WTC11 (cell line): ENCODE measurements around the gene TMEM198. TPM values are rescaled to one million over a fixed set of nuclear protein-coding genes. Genes with fewer than 3 reads are reported as not detected.

Experiments
- ATAC-seq: fragments of 200-7000 bp; cut with Tn5 transposase; 2 replicates; pipeline ENCODE4 v1.10.0; 2021; ENCODE audit warnings: mild to moderate bottlenecking, moderate library complexity
- CTCF ChIA-PET: fragments of 300-600 bp; sonication (Branson Sonifier 250); formaldehyde crosslinking; loops from one replicate; lab custom pipeline; 2021; ENCODE audit warnings: antibody characterized with exemption; lab: Charles Lee
- POLR2A ChIA-PET: fragments of 350-600 bp; sonication (Branson Sonifier 250); formaldehyde crosslinking; loops from one replicate; lab custom pipeline; 2021; ENCODE audit warnings: antibody characterized with exemption; lab: Charles Lee
- DNase-seq: peaks from one replicate; pipeline ENCODE4 v3.0.0; 2021; ENCODE audit warnings: low spot score
- H3K27ac Mint-ChIP-seq: 2 replicates; pipeline ENCODE4 v1.8.0; 2021; ENCODE audit warnings: mixed read lengths
- H3K27me3 Mint-ChIP-seq: 2 replicates; pipeline ENCODE4 v1.8.0; 2021; ENCODE audit warnings: low read depth, mild to moderate bottlenecking, moderate library complexity, mixed read lengths
- H3K36me3 Mint-ChIP-seq: 2 replicates; pipeline ENCODE4 v1.8.0; 2021; ENCODE audit warnings: mixed read lengths
- H3K4me1 Mint-ChIP-seq: 2 replicates; pipeline ENCODE4 v1.8.0; 2022; ENCODE audit warnings: mixed read lengths
- H3K4me3 Mint-ChIP-seq: 2 replicates; pipeline ENCODE4 v1.8.0; 2021; ENCODE audit warnings: mild to moderate bottlenecking, moderate library complexity, mixed read lengths
- H3K9me3 Mint-ChIP-seq: 2 replicates; pipeline ENCODE4 v1.8.0; 2021; ENCODE audit warnings: mixed read lengths
- ATF1 ChIP-seq: sonication (generic); formaldehyde crosslinking; IDR thresholded peaks from 2 replicates; pipeline ENCODE4 v1.8.1; 2023; ENCODE audit warnings: mild to moderate bottlenecking, moderate library complexity, missing genetic modification reagents
- EMX1 ChIP-seq: fragments of 250-450 bp; sonication (Bioruptor Pico); IDR thresholded peaks from 2 replicates; pipeline ENCODE4 v1.8.0; 2021; ENCODE audit warnings: mild to moderate bottlenecking
- ESRRA ChIP-seq: sonication (generic); formaldehyde crosslinking; IDR thresholded peaks from 2 replicates; pipeline ENCODE4 v1.8.1; 2022; ENCODE audit warnings: mild to moderate bottlenecking, missing genetic modification reagents, borderline replicate concordance
- ETV6 ChIP-seq: sonication (generic); formaldehyde crosslinking; IDR thresholded peaks from 2 replicates; pipeline ENCODE4 v1.8.1; 2022; ENCODE audit warnings: mild to moderate bottlenecking, missing genetic modification reagents
- FOXJ3 ChIP-seq: sonication (generic); formaldehyde crosslinking; IDR thresholded peaks from 2 replicates; pipeline ENCODE4 v1.9.0; 2021; ENCODE audit warnings: missing genetic modification reagents, mild to moderate bottlenecking, borderline replicate concordance
- FOXP1 ChIP-seq: sonication (generic); formaldehyde crosslinking; IDR thresholded peaks from 2 replicates; pipeline ENCODE4 v1.8.0; 2022; ENCODE audit warnings: missing genetic modification reagents, mild to moderate bottlenecking, moderate library complexity, borderline replicate concordance
- GRHL2 ChIP-seq: fragments of 250-450 bp; sonication (Bioruptor Pico); IDR thresholded peaks from 2 replicates; pipeline ENCODE4 v1.8.0; 2022; ENCODE audit warnings: mild to moderate bottlenecking, moderate library complexity; ENCODE audit not compliant: insufficient replicate concordance, severe bottlenecking
- JUN ChIP-seq: sonication (generic); formaldehyde crosslinking; IDR thresholded peaks from 2 replicates; pipeline ENCODE4 v1.8.0; 2023; ENCODE audit warnings: mild to moderate bottlenecking, missing genetic modification reagents
- MXD4 ChIP-seq: fragments of 250-450 bp; sonication (Bioruptor Pico); IDR thresholded peaks from 2 replicates; pipeline ENCODE4 v1.8.0; 2021; ENCODE audit warnings: mild to moderate bottlenecking, moderate library complexity, borderline replicate concordance
- MYBL2 ChIP-seq: sonication (generic); formaldehyde crosslinking; IDR thresholded peaks from 2 replicates; pipeline ENCODE4 v1.8.1; 2023; ENCODE audit warnings: mild to moderate bottlenecking, moderate library complexity, missing genetic modification reagents
- NR1H2 ChIP-seq: sonication (generic); formaldehyde crosslinking; IDR thresholded peaks from 2 replicates; pipeline ENCODE4 v1.9.0; 2021; ENCODE audit warnings: mild to moderate bottlenecking, moderate library complexity, missing genetic modification reagents
- OVOL2 ChIP-seq: fragments of 250-450 bp; sonication (Bioruptor Pico); IDR thresholded peaks from 2 replicates; pipeline ENCODE4 v1.9.0; 2021; ENCODE audit warnings: mild to moderate bottlenecking, borderline replicate concordance
- RELA ChIP-seq: sonication (generic); formaldehyde crosslinking; IDR thresholded peaks from 2 replicates; pipeline ENCODE4 v1.8.1; 2022; ENCODE audit warnings: missing genetic modification reagents, mild to moderate bottlenecking, borderline replicate concordance
- TP53 ChIP-seq: sonication (generic); formaldehyde crosslinking; IDR thresholded peaks from 2 replicates; pipeline ENCODE4 v1.8.1; 2023; ENCODE audit warnings: mild to moderate bottlenecking, missing genetic modification reagents
- ZBTB21 ChIP-seq: sonication (generic); formaldehyde crosslinking; IDR thresholded peaks from 2 replicates; pipeline ENCODE4 v1.8.1; 2023; ENCODE audit warnings: mild to moderate bottlenecking, missing genetic modification reagents, borderline replicate concordance
- ZNF138 ChIP-seq: sonication (generic); formaldehyde crosslinking; conservative IDR thresholded peaks from 2 replicates; pipeline ENCODE4 v1.8.1; 2022; ENCODE audit warnings: mild to moderate bottlenecking, moderate library complexity, missing genetic modification reagents
- ZNF219 ChIP-seq: sonication (generic); formaldehyde crosslinking; IDR thresholded peaks from 2 replicates; pipeline ENCODE4 v1.8.0; 2023; ENCODE audit warnings: missing genetic modification reagents, mild to moderate bottlenecking, borderline replicate concordance
- ZNF232 ChIP-seq: sonication (generic); formaldehyde crosslinking; IDR thresholded peaks from 2 replicates; pipeline ENCODE4 v1.8.0; 2022; ENCODE audit warnings: mild to moderate bottlenecking, missing genetic modification reagents
- ZNF671 ChIP-seq: fragments of 250-450 bp; sonication (Bioruptor Pico); IDR thresholded peaks from 2 replicates; pipeline ENCODE4 v1.8.0; 2021; ENCODE audit warnings: mild to moderate bottlenecking
- total RNA-seq: library from RNA; stranded (reverse); gene quantifications from 3 replicates; pipeline ENCODE4 v1.2.3, GENCODE V29; 2021
- TF ChIP-seq, protein P1 (sequence below): fragments of 200-600 bp; IDR thresholded peaks from 2 replicates; pipeline ENCODE4 v1.8.0; 2022; ENCODE audit warnings: antibody characterized with exemption
- TF ChIP-seq, protein P2 (sequence below): fragments of 250-450 bp; sonication (Bioruptor Pico); IDR thresholded peaks from 2 replicates; pipeline ENCODE4 v1.9.0; 2021; ENCODE audit warnings: mild to moderate bottlenecking, borderline replicate concordance
- TF ChIP-seq, protein P3 (sequence below): sonication (generic); formaldehyde crosslinking; IDR thresholded peaks from 2 replicates; pipeline ENCODE4 v1.8.1; 2023; ENCODE audit warnings: mild to moderate bottlenecking, missing genetic modification reagents, moderate library complexity
- TF ChIP-seq, protein P4 (sequence below): sonication (generic); formaldehyde crosslinking; IDR thresholded peaks from 2 replicates; pipeline ENCODE4 v1.8.0; 2022; ENCODE audit warnings: mild to moderate bottlenecking, missing genetic modification reagents
- TF ChIP-seq, protein P5 (sequence below): sonication (generic); formaldehyde crosslinking; IDR thresholded peaks from 2 replicates; pipeline ENCODE4 v1.8.0; 2022; ENCODE audit warnings: mild to moderate bottlenecking, missing genetic modification reagents
- TF ChIP-seq, protein P6 (sequence below): sonication (generic); formaldehyde crosslinking; IDR thresholded peaks from 2 replicates; pipeline ENCODE4 v1.8.0; 2023; ENCODE audit warnings: missing genetic modification reagents
- TF ChIP-seq, protein P7 (sequence below): sonication (generic); formaldehyde crosslinking; conservative IDR thresholded peaks from 2 replicates; pipeline ENCODE4 v1.8.1; 2022; ENCODE audit warnings: mild to moderate bottlenecking, missing genetic modification reagents
- TF ChIP-seq, protein P8 (sequence below): sonication (generic); formaldehyde crosslinking; IDR thresholded peaks from 2 replicates; pipeline ENCODE4 v1.8.1; 2022; ENCODE audit warnings: low read depth, mild to moderate bottlenecking, moderate library complexity, missing genetic modification reagents, borderline replicate concordance

The TMEM198 gene
- total RNA-seq, 1 experiment from 2014 or later: 7.1 TPM

DNA sequence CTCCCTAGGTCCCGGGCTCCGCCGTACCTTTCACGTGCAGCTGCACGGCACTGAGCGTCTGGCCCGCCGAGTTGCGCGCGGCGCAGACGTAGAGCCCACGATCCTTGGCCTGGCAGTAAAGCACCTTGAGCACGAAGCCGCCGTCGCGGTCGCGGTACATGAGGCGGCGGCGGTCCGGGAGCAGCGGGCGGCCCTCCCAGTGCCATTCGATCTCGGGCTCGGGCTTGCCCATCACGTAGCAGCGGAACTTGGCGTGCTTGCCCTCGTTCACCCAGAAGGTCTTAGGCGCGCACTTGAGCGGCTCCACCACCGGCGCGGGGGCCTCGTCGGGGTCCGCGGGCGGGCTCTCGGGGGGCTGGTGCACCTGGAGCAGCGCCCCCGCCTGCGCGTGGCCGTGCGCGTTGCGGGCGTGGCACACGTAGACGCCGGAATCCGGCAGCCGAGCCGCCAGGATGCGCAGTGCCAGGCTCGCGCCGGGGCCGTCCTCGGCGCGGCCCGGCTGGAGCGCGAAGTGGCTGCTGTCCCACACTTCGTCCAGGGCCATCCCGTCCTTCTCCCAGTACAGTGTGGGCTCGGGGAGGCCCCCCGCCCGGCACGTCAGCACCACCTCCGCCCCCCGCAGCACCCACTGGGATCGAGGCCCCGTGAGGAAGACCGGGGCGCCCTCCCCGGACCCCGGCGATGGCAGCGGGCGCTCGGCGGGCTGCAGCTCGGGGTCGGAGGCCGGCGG is 26.5 kb downstream of the TMEM198 start:
- ChIA-PET POLR2A (interaction anchor here (1.5 to 1.9 kb wide), 4 partner anchors 9 to 33 kb away, joined by 3 to 29 read pairs (median 16); partner anchors contain the start of gene STK11IP), CTCF (interaction anchor here (0.5 to 4.8 kb wide), 8 partner anchors 9 to 75 kb away, joined by 3 to 66 read pairs (median 8); partner anchors contain the start of genes CHPF and STK11IP)
- peaks cover 17% of the 10 kb centered on the region for H3K27me3 Mint-ChIP-seq
- H3K9me3 Mint-ChIP-seq: no peaks in the 10 kb centered on the region
- DNase-seq: peak; percentile 44
- peaks cover 62% of the 10 kb centered on the region for H3K4me1 Mint-ChIP-seq
- H3K4me3 Mint-ChIP-seq: peak overlapping the region; percentile 73
- peak; percentile 1 for ATAC-seq
- peaks cover 35% of the 10 kb centered on the region for H3K36me3 Mint-ChIP-seq
- no peak overlapping the region for H3K27ac Mint-ChIP-seq
- TF ChIP-seq ZNF219 (CRISPR knock-in tag): no peak
- TF ChIP-seq MXD4: no peak
- TF ChIP-seq ESRRA (CRISPR knock-in tag): 0 out of 2 replicates have a peak, but pooled peaks have one; percentile 34
- peak; percentile 92 for TF ChIP-seq FOXP1 (CRISPR knock-in tag)
- TF ChIP-seq ETV6 (CRISPR knock-in tag): no peak
- TF ChIP-seq ZBTB21 (CRISPR knock-in tag): peak; percentile 54; the same call in 1 of the 2 replicates
- TF ChIP-seq EMX1 (CRISPR knock-in tag): no peak
- no peak for TF ChIP-seq OVOL2 (CRISPR knock-in tag)
- TF ChIP-seq, protein P1, sequence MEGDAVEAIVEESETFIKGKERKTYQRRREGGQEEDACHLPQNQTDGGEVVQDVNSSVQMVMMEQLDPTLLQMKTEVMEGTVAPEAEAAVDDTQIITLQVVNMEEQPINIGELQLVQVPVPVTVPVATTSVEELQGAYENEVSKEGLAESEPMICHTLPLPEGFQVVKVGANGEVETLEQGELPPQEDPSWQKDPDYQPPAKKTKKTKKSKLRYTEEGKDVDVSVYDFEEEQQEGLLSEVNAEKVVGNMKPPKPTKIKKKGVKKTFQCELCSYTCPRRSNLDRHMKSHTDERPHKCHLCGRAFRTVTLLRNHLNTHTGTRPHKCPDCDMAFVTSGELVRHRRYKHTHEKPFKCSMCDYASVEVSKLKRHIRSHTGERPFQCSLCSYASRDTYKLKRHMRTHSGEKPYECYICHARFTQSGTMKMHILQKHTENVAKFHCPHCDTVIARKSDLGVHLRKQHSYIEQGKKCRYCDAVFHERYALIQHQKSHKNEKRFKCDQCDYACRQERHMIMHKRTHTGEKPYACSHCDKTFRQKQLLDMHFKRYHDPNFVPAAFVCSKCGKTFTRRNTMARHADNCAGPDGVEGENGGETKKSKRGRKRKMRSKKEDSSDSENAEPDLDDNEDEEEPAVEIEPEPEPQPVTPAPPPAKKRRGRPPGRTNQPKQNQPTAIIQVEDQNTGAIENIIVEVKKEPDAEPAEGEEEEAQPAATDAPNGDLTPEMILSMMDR: no peak
- TF ChIP-seq, protein P2, sequence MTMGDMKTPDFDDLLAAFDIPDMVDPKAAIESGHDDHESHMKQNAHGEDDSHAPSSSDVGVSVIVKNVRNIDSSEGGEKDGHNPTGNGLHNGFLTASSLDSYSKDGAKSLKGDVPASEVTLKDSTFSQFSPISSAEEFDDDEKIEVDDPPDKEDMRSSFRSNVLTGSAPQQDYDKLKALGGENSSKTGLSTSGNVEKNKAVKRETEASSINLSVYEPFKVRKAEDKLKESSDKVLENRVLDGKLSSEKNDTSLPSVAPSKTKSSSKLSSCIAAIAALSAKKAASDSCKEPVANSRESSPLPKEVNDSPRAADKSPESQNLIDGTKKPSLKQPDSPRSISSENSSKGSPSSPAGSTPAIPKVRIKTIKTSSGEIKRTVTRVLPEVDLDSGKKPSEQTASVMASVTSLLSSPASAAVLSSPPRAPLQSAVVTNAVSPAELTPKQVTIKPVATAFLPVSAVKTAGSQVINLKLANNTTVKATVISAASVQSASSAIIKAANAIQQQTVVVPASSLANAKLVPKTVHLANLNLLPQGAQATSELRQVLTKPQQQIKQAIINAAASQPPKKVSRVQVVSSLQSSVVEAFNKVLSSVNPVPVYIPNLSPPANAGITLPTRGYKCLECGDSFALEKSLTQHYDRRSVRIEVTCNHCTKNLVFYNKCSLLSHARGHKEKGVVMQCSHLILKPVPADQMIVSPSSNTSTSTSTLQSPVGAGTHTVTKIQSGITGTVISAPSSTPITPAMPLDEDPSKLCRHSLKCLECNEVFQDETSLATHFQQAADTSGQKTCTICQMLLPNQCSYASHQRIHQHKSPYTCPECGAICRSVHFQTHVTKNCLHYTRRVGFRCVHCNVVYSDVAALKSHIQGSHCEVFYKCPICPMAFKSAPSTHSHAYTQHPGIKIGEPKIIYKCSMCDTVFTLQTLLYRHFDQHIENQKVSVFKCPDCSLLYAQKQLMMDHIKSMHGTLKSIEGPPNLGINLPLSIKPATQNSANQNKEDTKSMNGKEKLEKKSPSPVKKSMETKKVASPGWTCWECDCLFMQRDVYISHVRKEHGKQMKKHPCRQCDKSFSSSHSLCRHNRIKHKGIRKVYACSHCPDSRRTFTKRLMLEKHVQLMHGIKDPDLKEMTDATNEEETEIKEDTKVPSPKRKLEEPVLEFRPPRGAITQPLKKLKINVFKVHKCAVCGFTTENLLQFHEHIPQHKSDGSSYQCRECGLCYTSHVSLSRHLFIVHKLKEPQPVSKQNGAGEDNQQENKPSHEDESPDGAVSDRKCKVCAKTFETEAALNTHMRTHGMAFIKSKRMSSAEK (CRISPR knock-in tag): no peak
- TF ChIP-seq, protein P3, sequence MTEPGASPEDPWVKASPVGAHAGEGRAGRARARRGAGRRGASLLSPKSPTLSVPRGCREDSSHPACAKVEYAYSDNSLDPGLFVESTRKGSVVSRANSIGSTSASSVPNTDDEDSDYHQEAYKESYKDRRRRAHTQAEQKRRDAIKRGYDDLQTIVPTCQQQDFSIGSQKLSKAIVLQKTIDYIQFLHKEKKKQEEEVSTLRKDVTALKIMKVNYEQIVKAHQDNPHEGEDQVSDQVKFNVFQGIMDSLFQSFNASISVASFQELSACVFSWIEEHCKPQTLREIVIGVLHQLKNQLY (CRISPR knock-in tag): 0 out of 2 replicates have a peak, but pooled peaks have one; percentile 63
- no peak for TF ChIP-seq ATF1 (CRISPR knock-in tag)
- no peak for TF ChIP-seq ZNF671 (CRISPR knock-in tag)
- TF ChIP-seq, protein P4, sequence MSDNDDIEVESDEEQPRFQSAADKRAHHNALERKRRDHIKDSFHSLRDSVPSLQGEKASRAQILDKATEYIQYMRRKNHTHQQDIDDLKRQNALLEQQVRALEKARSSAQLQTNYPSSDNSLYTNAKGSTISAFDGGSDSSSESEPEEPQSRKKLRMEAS: peak; percentile 90
- TF ChIP-seq GRHL2 (CRISPR knock-in tag): no peak
- no peak for TF ChIP-seq NR1H2 (CRISPR knock-in tag)
- peak; percentile 86 for TF ChIP-seq MYBL2 (CRISPR knock-in tag)
- TF ChIP-seq, protein P5, sequence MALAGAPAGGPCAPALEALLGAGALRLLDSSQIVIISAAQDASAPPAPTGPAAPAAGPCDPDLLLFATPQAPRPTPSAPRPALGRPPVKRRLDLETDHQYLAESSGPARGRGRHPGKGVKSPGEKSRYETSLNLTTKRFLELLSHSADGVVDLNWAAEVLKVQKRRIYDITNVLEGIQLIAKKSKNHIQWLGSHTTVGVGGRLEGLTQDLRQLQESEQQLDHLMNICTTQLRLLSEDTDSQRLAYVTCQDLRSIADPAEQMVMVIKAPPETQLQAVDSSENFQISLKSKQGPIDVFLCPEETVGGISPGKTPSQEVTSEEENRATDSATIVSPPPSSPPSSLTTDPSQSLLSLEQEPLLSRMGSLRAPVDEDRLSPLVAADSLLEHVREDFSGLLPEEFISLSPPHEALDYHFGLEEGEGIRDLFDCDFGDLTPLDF (CRISPR knock-in tag): peak; percentile 62; the same call in 1 of the 2 replicates
- no peak for TF ChIP-seq RELA (CRISPR knock-in tag)
- TF ChIP-seq TP53: peak; percentile 17; the same call in 1 of the 2 replicates
- TF ChIP-seq JUN: no peak
- TF ChIP-seq, protein P6, sequence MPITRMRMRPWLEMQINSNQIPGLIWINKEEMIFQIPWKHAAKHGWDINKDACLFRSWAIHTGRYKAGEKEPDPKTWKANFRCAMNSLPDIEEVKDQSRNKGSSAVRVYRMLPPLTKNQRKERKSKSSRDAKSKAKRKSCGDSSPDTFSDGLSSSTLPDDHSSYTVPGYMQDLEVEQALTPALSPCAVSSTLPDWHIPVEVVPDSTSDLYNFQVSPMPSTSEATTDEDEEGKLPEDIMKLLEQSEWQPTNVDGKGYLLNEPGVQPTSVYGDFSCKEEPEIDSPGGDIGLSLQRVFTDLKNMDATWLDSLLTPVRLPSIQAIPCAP: peak; percentile 68
- no peak for TF ChIP-seq FOXJ3 (CRISPR knock-in tag)
- TF ChIP-seq ZNF232 (CRISPR knock-in tag): no peak
- peak; percentile 47; the same call in 1 of the 2 replicates for TF ChIP-seq ZNF138 (CRISPR knock-in tag)
- TF ChIP-seq, protein P7, sequence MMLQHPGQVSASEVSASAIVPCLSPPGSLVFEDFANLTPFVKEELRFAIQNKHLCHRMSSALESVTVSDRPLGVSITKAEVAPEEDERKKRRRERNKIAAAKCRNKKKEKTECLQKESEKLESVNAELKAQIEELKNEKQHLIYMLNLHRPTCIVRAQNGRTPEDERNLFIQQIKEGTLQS (CRISPR knock-in tag): no peak
- TF ChIP-seq, protein P8, sequence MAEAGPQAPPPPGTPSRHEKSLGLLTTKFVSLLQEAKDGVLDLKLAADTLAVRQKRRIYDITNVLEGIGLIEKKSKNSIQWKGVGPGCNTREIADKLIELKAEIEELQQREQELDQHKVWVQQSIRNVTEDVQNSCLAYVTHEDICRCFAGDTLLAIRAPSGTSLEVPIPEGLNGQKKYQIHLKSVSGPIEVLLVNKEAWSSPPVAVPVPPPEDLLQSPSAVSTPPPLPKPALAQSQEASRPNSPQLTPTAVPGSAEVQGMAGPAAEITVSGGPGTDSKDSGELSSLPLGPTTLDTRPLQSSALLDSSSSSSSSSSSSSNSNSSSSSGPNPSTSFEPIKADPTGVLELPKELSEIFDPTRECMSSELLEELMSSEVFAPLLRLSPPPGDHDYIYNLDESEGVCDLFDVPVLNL (CRISPR knock-in tag): peak; percentile 65; the same call in 1 of the 2 replicates
